Hematopoietic multipotent progenitor cell treated with erythropoietin and hydrocortisone succinate and interleukin-3 and kit ligand, for 17 days (in vitro differentiated cells): ENCODE results near the gene TFEB.

Experiments used
- DNase-seq: peaks from one replicate; pipeline ENCODE4 v3.0.0-alpha.2; 2015; ENCODE audit warnings: low spot score

The TFEB gene

DNA sequence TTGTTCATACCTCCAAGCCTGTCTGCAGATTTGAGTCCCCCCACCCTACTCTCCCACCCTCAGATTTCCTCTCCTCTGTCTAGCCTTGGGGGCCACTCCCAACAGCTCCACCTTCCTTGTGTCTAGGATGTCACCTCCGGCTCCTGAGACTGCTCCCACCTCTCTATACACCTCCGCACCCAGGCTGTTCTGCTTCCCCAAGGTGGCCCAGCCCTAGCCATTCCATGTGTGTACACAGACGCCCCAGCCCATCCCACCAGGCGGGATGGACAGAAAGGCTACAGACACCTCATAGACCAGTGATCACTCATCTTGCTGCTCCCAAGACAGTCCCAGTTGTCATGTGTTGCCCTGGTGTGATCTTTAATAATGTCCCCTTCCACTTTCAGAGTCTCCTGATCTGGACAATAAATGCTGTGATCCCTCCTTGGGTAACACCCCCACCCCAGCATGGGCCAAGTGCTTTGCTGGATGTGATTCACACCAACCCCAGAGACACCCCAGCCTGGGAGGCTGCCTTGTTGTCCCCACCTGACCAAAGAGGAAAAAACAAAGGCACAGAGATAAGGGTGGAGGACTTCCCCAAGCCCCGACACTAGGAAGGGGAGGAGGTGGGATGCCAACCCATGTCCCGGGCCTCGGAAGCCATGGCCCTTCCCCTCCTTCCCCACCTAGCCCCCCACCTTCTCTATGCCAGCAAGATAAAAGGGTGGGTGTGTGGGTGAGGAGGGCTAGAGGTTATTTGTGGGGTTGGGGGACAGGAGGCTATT, 61.0 kb downstream of the TFEB start:
- DNase-seq: no peak

DNA sequence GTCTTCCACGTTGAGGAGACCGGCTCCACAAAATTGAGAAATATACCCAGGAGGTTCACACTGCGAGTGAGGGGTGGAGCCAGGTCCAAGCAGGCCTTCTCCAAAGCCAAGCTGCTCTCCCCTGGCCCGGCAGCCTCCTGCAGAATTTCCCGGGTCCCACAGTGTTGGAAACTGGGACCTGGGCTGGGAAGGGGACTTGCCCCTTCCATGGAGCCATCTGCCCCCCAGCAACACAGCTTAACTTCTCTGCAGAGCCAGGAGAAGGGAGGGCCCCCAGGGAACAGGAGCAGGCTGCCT, 61.8 kb downstream of the TFEB start:
- no peak for DNase-seq

DNA sequence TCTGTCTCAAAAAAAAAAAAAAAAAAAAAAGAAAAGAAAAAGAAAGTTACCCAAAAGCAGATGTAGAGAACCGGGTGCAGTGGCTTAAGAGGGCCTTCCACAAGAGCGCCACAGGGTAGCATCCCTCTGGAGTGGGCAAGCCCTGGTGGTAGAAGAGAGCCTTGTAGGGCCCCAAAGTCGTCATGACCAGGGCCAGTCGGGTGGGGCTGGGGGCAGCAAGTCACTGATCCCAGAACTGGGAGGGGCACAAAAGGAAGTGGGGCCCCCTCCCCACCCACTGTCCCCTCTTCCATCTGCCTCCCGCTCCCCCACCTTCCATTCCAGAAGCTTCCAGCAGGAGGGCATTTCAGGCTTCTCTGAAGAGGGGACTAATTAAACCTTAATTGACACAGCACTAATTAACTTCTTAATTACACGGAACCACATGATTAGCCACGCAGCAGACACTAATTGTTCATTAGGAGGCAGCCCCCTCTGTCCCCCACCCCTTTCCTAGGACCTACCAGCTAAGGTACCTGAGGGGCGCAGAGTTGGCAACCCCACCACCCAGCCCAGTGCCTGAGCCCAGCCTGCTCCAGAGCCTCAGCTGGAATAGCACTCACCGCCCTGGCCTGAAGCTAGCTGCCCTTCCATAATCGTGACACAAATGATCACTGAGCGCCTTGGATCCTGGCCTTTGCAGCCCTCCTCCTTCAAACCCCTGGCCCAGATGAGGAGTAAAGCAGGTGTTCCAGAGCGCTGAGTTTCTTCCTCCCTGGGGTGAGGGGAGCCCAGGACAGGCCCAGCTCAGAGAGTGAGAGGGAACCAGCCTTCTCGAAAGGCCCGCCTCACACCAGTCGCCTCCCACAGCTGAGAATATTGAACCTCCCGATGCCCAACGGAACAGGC, 62.3 kb downstream of the TFEB start:
- no peak for DNase-seq

DNA sequence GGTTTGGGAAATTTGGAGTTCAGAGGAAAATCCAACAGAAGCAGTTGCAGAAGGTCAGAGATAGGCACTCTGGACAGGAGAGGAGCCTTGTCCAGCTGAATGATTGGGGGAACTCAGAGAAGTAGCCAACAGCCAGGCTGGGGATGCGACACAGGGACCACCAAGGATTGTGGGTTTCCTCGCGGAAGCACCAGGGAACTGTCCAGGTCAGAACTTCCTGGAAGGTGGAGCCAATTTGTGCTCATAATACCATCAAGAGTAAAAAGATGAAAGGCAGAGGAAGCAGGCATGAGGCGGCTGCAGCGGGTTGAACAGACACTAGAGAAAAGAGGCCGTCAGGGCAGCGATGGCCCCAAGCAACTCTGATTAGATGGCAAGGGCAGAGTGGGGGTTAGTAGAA, 63.4 kb downstream of the TFEB start:
- no peak for DNase-seq

DNA sequence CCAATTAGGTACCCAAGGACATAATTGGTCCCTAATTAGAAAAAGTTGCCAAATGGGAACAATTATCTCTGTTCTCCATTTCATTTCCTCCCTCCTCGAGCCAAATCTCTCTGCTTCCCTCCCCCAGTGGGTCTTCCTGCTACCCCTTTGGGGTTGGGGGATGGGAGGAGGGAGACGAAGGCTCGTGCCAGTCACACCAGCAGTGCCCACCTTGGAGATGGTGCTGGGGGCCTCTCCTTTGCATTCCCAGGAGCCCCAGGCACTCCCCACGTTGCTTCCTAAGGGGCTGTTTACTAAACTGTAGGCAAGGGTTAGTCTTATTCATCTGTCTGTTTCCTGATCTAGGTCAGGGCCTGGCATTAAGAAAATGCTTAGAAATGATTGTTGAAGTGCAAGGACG, 64.0 kb downstream of the TFEB start:
- DNase-seq: no peak

DNA sequence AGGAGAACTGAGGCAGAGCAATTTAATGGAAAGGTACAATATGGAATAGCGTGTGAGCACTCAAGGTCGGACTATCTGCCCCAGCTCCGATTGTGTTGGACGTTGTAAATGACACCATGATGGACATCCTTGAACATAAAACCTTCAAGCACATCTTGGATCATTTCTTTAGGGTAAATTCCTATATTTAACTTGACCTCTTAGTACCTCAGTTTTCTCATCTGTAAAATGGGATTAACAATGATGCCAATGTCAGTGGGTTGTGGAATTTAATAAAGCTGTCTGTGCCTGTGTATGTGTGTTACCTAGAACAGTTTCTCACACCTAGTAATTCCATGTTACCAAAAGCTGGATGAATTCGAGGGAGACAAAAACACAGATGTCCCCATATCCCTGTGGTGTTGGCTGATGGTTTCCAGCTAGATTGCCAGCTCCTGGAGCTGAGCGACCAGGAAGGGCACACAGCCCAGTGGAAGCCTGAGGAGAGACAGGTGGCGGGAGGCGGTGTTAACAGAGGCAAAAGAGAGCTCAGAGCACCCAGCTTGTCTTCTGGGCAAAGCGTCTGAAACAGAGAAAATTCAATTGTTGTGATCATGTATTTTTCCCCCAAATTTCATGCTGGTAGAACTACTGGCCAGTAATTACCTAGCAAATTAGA, 64.6 kb downstream of the TFEB start:
- no peak for DNase-seq

DNA sequence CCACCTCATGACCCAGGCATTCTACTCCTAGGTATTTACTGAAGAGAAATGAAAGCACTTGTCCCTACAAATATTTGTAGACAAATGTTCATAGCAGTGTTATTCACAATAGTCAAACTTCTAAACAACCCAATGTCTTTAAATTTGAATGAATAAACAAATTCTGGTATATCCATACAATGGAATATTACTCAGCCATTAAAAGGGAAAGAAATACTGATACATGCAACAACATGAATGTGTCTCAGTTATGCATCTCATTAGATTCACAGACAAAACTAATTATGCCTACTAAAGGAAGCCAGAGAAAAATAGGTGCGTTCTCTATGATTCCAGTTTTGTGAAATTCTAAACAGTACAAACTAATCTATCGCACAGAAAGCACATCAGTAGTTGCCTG, 66.4 kb downstream of the TFEB start:
- DNase-seq: no peak

DNA sequence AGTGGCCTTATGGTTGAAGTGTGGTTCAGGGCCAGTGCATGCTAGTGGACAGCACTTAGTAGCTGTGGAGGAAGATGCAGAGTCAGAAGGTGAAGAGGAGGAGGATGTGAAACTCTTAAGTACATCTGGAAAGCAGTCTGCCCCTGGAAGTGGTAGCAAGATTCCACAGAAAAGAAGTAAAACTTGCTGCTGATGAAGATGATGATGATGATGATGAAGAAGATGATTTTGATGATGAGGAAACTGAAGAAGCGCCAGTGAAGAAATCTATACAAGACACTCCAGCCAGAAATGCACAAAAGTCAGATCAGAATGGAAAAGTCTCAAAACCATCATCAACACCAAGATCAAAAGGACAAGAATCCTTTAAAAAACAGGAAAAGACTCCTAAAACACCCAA, 68.2 kb downstream of the TFEB start:
- DNase-seq: no peak

DNA sequence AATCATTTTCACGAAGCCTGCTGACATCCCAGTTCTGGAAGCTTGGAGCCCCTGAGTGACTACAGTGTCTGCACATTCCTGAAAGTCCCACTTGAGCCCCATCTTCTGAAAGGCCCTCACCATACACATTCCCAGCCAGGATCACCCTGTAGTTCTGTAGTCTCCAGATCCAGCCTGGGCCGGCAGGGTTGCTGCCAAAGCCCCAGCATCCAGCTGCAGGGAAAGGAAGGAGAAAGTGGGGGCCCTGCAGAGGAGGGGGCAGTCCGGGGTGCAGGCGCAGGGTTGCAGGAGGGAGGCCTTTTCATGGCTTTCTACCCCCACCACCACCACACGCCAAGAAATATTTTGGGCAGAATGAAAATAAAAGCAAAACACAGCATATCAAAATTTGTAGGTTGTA, 71.1 kb downstream of the TFEB start:
- no peak for DNase-seq

DNA sequence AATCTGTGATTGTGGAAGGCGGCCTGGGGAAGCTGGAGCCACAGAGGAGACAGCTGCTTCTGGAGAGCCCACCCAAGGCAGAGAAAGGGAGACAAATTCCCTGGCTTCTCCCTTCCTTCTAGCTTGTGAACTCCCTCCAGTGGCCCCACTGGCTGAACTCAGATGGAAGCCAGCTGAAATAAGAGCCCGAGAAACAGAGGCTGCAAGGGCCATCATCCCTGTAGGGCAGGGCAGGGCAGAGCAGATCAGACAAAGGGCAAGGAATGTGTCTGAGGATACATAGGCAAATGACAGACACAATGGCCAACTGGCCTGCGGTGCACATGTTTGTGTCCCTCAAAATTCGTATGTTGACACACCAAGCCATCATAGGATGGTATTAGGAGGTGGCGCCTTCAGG, 71.8 kb downstream of the TFEB start:
- DNase-seq: no peak

DNA sequence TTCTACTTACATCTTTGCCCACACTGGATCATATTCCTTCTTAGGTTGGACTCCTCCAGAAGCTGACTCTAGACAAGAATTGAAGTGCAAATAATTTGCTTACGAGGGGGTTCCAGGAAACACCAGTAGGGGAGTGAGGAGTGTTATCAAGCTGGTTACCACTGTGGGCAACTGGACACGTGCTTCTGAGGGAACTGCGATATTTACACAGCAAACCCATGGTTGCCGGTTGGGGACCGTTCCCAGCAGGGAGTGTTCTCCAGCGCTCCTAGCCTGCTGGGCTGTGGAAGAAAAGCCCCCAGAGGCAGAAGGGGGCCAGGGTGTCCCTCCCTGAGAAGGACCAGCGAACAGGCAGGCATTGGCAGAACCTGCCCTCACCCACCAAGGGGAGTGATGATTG, 75.5 kb downstream of the TFEB start:
- no peak for DNase-seq

DNA sequence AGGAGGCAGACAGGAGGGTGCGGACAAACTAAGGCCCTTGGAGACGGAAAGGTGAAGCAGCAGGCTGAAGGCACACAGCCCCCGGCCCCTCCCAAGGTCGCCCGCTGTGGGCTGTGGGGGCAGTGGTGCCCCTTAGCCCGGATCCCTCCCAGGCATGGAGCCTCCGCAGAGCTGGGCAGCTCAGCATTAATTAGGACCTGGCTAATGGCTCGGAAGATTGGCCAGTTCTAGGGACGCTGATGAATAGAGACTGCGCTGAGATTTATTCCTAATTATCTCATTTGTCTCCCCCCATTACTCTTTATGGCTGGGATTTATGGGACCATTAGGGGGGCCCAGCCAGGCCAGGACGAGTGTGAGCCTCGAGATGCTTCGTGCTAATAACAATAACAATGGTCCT, 76.8 kb downstream of the TFEB start:
- no peak for DNase-seq

DNA sequence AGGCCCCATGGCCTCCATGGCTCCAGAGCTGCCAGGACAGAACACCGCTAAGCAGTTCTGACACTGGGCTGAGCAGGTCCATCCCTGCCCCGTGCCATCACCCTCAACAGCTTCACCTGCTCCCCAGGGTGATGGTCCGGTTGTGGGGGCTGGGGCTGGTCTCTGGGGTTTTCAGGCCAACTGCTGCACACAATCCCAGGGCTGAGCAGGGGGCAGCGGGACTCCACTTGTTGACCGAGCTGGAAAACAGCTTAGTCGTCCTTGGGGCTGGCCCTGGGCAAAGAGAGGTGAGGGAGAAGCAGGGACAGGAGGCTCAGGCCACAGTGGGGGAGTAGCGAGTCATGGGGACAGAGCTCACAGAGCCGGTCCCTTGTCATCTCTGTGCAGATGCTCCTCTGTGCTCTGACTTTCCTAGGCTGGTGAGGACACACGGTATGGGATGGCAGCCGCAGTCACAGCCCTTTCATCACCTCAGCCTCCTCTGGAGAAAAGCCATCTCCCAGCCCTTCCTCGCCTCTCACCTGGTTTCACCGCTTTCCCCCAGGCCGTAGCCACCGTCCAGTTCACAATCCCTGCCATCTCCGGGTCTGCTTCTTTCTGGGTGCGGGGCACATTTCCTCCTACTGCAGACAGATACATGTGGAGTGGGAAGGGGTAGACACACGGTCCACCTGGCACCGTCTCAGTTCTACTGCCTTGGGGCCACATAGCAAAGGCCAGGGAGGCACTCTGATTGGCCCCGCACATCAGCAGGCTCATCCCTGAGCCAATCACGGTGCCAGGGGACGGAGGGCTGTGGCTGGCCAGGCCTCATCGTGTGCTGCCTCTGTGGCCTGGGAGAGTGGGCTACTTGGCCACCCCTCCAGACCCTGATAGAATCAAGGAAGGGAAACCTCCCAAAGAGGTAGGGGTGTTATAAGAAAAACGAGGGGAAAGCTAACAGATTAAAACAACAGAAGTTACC, 78.0 kb downstream of the TFEB start:
- no peak for DNase-seq

DNA sequence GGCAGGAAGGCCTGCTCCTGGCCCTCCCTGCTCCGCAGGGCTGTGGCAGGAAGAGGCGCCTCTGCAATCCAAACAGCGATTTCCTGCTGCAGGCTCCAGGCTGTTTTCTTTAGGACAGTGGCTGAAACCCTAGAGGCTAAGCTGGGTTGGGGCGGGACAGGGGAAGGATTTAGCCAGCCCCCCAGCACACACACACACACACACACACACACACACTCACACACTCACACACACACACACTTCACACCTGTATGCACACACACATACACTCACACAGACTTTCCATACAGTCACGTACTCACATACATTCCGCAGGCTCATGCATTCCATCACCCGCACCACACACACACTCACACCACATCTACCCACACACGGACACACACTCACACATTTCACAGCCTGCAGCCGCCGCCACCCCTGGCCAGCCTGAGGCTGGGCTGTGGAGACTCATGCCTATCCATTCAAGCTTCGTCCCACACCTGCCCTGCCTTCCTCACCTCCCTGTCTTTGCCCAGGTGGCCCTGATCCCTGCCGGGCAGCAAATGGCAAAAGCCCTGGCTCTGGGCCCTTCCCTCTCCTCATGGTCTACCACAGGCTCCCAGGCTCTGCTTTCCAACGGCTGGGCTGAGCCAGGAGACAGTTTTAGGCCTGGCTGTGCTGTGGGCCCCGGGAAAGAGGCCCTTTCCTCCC, 79.3 kb downstream of the TFEB start:
- DNase-seq: no peak

DNA sequence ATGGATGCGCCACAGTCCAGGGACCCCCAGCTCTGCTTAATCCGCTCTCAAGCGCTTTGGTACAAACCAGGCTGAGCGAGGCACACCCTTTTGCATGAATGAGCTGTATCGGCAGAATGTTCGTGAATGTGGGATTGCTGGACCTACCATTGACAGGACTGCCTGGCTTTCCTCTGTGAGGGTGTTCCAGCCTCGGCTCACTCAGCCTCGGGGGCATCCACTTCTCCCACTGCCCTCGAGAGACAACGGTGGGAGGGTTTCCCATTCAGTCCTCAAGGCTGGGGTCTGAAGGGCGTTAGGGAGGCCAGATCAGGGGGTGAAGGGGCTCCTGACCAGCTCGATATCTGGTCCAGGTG, 79.8 kb downstream of the TFEB start:
- no peak for DNase-seq

DNA sequence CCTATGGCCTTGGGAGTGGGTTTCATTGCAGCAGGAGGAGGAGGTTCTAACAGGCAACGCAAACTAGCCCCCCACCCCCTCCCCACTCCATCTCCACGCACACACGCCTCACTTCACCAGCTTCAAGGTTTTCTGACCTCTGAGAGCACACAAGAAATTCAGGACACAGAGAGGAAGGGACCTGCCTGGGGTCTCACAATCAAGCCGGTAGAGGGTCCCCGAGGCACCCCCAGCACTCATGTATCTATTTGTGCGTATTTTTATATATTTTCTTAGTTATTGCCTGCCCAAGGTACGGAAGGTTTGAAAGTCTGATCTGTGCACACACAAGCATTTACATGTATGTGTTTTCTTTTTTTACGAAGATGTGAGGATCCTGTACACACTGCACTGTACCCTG, 80.2 kb downstream of the TFEB start:
- DNase-seq: no peak

DNA sequence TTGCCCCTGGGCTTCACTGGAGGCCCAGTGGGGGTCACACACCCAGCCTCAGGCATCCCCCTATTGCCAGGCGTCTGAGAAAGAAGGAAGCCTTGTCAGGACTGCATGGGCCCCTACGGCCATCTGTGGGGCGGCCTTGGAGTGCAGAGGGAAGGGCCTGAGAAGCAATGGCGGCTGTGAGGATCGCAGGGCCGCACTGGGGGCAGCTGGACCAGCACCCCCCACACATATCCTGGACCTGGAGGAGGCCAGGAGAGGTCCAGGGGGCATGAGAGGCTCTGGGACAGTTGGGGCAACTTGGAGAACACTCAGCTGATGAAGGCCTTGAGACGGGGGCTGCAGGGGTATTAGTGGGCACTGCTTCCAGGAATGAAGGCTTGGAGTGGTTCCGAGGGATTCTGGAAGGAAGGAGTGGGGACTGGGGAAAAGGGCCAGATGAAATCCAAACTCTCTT, 80.7 kb downstream of the TFEB start:
- no peak for DNase-seq

DNA sequence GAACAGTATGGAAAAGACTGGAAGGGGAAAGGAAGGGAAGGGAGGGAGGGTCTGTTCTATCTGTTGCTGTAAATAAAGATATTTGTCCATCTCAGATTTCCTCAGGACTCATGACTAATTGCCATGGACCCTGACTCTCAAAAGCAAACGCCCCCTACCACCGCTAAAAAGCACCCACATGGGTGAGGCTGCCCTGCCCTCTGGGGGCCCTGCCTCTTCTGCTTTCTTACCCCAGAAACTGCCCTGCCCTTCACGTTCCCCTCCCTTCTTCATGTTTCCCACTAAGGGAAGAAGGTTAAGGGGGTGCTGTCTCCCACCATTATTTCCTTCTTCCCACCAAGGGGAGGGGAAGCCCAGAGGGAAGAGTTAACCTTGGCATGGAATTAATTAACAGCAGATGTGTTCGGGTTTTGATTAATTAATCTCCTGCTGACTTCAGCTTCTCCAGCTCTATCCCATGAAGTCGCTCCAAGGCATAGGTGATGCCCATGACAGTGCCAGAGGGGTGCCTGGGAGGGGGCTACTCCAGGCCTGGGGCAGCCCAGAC, 81.2 kb downstream of the TFEB start:
- DNase-seq: no peak

DNA sequence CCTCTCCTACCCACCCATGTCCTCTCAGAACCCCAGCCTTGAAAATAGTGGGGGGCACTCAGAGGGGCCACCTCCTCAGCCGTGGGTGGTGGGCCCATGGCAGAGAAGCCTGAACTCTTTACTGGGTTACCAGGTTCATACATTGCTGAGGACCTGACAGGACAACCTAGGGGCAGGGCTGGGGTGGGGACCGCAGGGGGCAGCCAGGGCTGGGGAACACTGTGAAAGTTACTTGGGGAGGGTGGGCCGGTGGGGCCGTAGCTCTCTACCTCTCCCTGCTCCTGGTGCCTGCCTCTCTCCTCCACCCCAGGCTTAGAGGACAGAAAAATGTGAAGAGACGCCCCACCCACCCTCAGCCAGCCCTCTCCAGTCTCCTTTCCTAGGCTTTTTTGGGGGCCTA, 81.7 kb downstream of the TFEB start:
- no peak for DNase-seq

DNA sequence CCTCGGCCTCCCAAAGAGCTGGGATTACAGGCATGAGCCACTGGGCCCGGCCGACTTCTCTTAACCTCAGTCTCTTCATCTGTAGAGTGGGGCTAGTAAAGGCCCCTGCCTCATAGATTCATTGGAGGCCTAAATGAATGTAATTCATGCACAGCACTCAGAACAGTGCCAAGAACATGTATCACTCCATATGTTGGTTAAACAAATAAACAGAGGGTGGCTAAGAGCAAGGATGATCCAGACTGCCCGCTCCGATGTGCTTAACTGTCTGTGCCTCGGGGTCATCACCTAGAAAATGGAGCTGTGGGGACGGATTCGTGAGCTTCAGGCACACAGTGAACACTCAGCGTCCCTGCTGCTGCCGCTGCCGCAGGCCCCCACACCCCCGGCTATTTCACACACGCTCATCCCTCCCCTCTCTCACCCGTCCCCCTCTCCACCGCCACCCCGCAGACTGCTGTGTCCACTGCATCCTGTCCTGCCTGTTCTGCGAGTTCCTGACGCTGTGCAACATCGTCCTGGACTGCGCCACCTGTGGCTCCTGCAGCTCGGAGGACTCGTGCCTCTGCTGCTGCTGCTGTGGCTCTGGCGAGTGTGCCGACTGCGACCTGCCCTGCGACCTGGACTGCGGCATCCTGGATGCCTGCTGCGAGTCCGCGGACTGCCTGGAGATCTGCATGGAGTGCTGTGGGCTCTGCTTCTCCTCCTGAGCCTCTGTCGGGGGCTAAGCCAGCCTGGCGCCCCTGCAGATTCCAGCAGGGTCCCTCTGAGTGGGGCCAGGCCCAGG, 82.3 kb downstream of the TFEB start:
- no peak for DNase-seq
